ENCODE data around the gene CNTNAP1. TPM values are rescaled to one million over a fixed set of nuclear protein-coding genes. Genes with fewer than 3 reads are reported as not detected.

CNTNAP1 gene
- total RNA-seq, 1 experiment from 2014 or later, result 7.7 TPM

- H2AK5ac ChIP-seq (ENCODE audit: insufficient read length, low read length), result no peak overlapping the region
- no peaks in the 10 kb centered on the region for H3K79me1 ChIP-seq (ENCODE audit: insufficient read depth, low read depth, low read length, poor library complexity, severe bottlenecking)
- no peak overlapping the region for H2BK20ac ChIP-seq (ENCODE audit: low read depth, low read length, poor library complexity, severe bottlenecking)
- H2BK12ac ChIP-seq (ENCODE audit: insufficient read length, low read depth, low read length), result no peak overlapping the region
- no peak overlapping the region for H3K4ac ChIP-seq (ENCODE audit: low read depth, low read length)
- no peaks in the 10 kb centered on the region for H3K9me3 ChIP-seq (ENCODE audit: control insufficient read depth, low read depth, low read length)
- no peaks in the 10 kb centered on the region for H3K79me2 ChIP-seq (ENCODE audit: insufficient read depth, low read length)
- Mint-ChIP-seq H3K4me1 (peaks cover 0 to 11% of the 10 kb centered on the region in 2 experiments; a peak in 2 of 4 replicates), H3K36me3 (ENCODE audit: insufficient read depth in 1 of 3, low read depth in 3 of 3) (peaks cover 19 to 20% (median 19%) of the 10 kb centered on the region in 3 experiments), H3K9me3 (no peaks in the 10 kb centered on the region; a peak in 2 of 5 replicates), H3K4me3 (no peak overlapping the region; a peak in 1 of 5 replicates), H3K27ac (no peak overlapping the region), H3K27me3 (ENCODE audit: low read depth) (no peaks in the 10 kb centered on the region; the same call in 1 of the 2 replicates)
- no peak overlapping the region for H4K91ac ChIP-seq (ENCODE audit: insufficient read length, low read depth, low read length)
- no peaks in the 10 kb centered on the region for H4K20me1 ChIP-seq (ENCODE audit: control insufficient read depth, insufficient read depth, insufficient read length)
- H3K18ac ChIP-seq (ENCODE audit: insufficient read length, low read depth, low read length), result no peak overlapping the region
- no peak overlapping the region for H3K9ac ChIP-seq (ENCODE audit: extremely low read depth, insufficient read length, low read length)
- no peak overlapping the region for H3T11ph ChIP-seq (ENCODE audit: low read length)
- no peak overlapping the region for H3K27ac ChIP-seq (ENCODE audit: insufficient read length, low read depth, low read length)
- no peak for TF ChIP-seq CTCF (conservative IDR thresholded peaks at IDR 0.05)
- no peak overlapping the region for H2BK15ac ChIP-seq (ENCODE audit: low read depth, low read length)
- no peaks in the 10 kb centered on the region for H3K4me1 ChIP-seq (ENCODE audit: insufficient read depth, low read length)
- H3K14ac ChIP-seq (ENCODE audit: insufficient read depth, low read length), result no peak overlapping the region; the same call in 1 of the 2 replicates
- no peak overlapping the region for H2AFZ ChIP-seq (ENCODE audit: low read length)
- H3K4me2 ChIP-seq (ENCODE audit: insufficient read depth, insufficient read length, low read length), result no peak overlapping the region
- H4K5ac ChIP-seq (ENCODE audit: insufficient read length, low read depth, low read length), result no peak overlapping the region
- H3K27me3 ChIP-seq (ENCODE audit: insufficient read depth, low read length), result no peaks in the 10 kb centered on the region
- WGBS (ENCODE audit: extremely low coverage, insufficient read length, low lambda C conversion rate), result no CpG with 5 or more reads among the region's 11 CpGs
- no peak for DNase-seq
- H3K56ac ChIP-seq (ENCODE audit: insufficient read length, low read depth, low read length), result no peak overlapping the region
- no peak overlapping the region for H4K8ac ChIP-seq (replicated peaks; ENCODE audit: insufficient read length, low read depth, low read length)
- no peak overlapping the region for H3K23ac ChIP-seq (ENCODE audit: insufficient read length, low read depth, low read length)
- no peak overlapping the region for H2BK120ac ChIP-seq (ENCODE audit: low read depth, low read length, poor library complexity, severe bottlenecking)
- H2BK5ac ChIP-seq (ENCODE audit: insufficient read length, low read length), result no peak overlapping the region
- H3K23me2 ChIP-seq (ENCODE audit: insufficient read length, low read depth, low read length, poor library complexity, severe bottlenecking), result no peaks in the 10 kb centered on the region
Observed at GRCh38 chr17:42692489-42692888, 10.2 kb downstream of the CNTNAP1 start.

Measured in H9 (cell line).